ENCODE measurements around the gene GOLGA1.

GRCh38 chr9:124889006-124889405 is 51.9 kb downstream of the GOLGA1 start:
- TF ChIP-seq C11orf30 (IDR thresholded peaks at IDR 0.05; ENCODE audit: low read depth) (no peak), MAX (CRISPR knock-in tag; IDR thresholded peaks at IDR 0.05) (no peak), LEF1 (IDR thresholded peaks at IDR 0.05) (no peak), SMC3 (conservative IDR thresholded peaks at IDR 0.05; ENCODE audit: insufficient read depth, low read depth, low read length) (no peak), EZH2 (IDR thresholded peaks at IDR 0.05; ENCODE audit: borderline replicate concordance, low read depth, low read length) (no peak), ADNP (tag; IDR thresholded peaks at IDR 0.05) (no peak), SRF (CRISPR knock-in tag; IDR thresholded peaks at IDR 0.05) (no peak), SIRT6 (IDR thresholded peaks at IDR 0.05; ENCODE audit: low read depth, low read length) (no peak), RBM22 (IDR thresholded peaks at IDR 0.05; ENCODE audit: low read depth, low read length, poor library complexity, severe bottlenecking) (no peak), NR1H2 (CRISPR knock-in tag; IDR thresholded peaks at IDR 0.05) (no peak), MTF1 (CRISPR knock-in tag; IDR thresholded peaks at IDR 0.05; ENCODE audit: borderline replicate concordance) (no peak)
- TF ChIP-seq, protein P1, sequence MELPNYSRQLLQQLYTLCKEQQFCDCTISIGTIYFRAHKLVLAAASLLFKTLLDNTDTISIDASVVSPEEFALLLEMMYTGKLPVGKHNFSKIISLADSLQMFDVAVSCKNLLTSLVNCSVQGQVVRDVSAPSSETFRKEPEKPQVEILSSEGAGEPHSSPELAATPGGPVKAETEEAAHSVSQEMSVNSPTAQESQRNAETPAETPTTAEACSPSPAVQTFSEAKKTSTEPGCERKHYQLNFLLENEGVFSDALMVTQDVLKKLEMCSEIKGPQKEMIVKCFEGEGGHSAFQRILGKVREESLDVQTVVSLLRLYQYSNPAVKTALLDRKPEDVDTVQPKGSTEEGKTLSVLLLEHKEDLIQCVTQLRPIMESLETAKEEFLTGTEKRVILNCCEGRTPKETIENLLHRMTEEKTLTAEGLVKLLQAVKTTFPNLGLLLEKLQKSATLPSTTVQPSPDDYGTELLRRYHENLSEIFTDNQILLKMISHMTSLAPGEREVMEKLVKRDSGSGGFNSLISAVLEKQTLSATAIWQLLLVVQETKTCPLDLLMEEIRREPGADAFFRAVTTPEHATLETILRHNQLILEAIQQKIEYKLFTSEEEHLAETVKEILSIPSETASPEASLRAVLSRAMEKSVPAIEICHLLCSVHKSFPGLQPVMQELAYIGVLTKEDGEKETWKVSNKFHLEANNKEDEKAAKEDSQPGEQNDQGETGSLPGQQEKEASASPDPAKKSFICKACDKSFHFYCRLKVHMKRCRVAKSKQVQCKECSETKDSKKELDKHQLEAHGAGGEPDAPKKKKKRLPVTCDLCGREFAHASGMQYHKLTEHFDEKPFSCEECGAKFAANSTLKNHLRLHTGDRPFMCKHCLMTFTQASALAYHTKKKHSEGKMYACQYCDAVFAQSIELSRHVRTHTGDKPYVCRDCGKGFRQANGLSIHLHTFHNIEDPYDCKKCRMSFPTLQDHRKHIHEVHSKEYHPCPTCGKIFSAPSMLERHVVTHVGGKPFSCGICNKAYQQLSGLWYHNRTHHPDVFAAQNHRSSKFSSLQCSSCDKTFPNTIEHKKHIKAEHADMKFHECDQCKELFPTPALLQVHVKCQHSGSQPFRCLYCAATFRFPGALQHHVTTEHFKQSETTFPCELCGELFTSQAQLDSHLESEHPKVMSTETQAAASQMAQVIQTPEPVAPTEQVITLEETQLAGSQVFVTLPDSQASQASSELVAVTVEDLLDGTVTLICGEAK (IDR thresholded peaks at IDR 0.05), result no peak
- TF ChIP-seq, protein P1 (CRISPR knock-in tag; IDR thresholded peaks at IDR 0.05), result no peak
- TF ChIP-seq, protein P2, sequence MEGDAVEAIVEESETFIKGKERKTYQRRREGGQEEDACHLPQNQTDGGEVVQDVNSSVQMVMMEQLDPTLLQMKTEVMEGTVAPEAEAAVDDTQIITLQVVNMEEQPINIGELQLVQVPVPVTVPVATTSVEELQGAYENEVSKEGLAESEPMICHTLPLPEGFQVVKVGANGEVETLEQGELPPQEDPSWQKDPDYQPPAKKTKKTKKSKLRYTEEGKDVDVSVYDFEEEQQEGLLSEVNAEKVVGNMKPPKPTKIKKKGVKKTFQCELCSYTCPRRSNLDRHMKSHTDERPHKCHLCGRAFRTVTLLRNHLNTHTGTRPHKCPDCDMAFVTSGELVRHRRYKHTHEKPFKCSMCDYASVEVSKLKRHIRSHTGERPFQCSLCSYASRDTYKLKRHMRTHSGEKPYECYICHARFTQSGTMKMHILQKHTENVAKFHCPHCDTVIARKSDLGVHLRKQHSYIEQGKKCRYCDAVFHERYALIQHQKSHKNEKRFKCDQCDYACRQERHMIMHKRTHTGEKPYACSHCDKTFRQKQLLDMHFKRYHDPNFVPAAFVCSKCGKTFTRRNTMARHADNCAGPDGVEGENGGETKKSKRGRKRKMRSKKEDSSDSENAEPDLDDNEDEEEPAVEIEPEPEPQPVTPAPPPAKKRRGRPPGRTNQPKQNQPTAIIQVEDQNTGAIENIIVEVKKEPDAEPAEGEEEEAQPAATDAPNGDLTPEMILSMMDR (IDR thresholded peaks at IDR 0.05 in 2 of 3, conservative IDR thresholded peaks at IDR 0.05 in 1 of 3; ENCODE audit: insufficient read depth in 2 of 3, low read depth in 1 of 3, low read length in 3 of 3), result no peak
